ENCODE data around the gene UBALD1.
"Not testable (repeated sequence)": the region's sequence is repeated elsewhere in the genome, so short reads cannot be mapped to it uniquely, and the experiment has no call there.

Gene UBALD1

GRCh38 chr16:4586291-4586690 is 28.4 kb downstream of the UBALD1 start:
- H3K27ac ChIP-seq (ENCODE audit: low read depth, low read length) = no peak overlapping the region
- no peak overlapping the region for H3K4me3 ChIP-seq (ENCODE audit: low read depth in 1 of 2, low read length in 2 of 2)
- H3K36me3 ChIP-seq (ENCODE audit: insufficient read depth, low read length) = no peaks in the 10 kb centered on the region
- peaks cover 0 to 5% of the 10 kb centered on the region in 2 donors for H3K27me3 ChIP-seq (ENCODE audit: control insufficient read depth in 1 of 2, insufficient read depth in 2 of 2, low read length in 2 of 2)
- no peak overlapping the region for H3K9ac ChIP-seq (ENCODE audit: low read length)
- no peaks in the 10 kb centered on the region for H3K4me1 ChIP-seq (ENCODE audit: insufficient read depth, low read length)
- H3K9me3 ChIP-seq (ENCODE audit: low read length) = peaks cover 4% of the 10 kb centered on the region

GRCh38 chr16:4583906-4584305 is 30.8 kb downstream of the UBALD1 start:
- Histone ChIP-seq H3K36me3 (ENCODE audit: insufficient read depth, low read length) (no peaks in the 10 kb centered on the region), H3K9me3 (ENCODE audit: low read length) (peaks cover 4% of the 10 kb centered on the region), H3K4me1 (ENCODE audit: insufficient read depth, low read length) (no peaks in the 10 kb centered on the region), H3K4me3 (ENCODE audit: low read depth in 1 of 2, low read length in 2 of 2) (no peak overlapping the region), H3K9ac (ENCODE audit: low read length) (no peak overlapping the region), H3K27ac (ENCODE audit: low read depth, low read length) (no peak overlapping the region), H3K27me3 (ENCODE audit: control insufficient read depth in 1 of 2, insufficient read depth in 2 of 2, low read length in 2 of 2) (peaks cover 0 to 5% of the 10 kb centered on the region in 2 donors)

GRCh38 chr16:4580250-4580649 is 34.4 kb downstream of the UBALD1 start:
- H3K9ac ChIP-seq (ENCODE audit: low read length) = no peak overlapping the region
- H3K9me3 ChIP-seq (ENCODE audit: low read length) = no peaks in the 10 kb centered on the region
- no peak overlapping the region for H3K27ac ChIP-seq (ENCODE audit: low read depth, low read length)
- no peaks in the 10 kb centered on the region for H3K4me1 ChIP-seq (ENCODE audit: insufficient read depth, low read length)
- H3K4me3 ChIP-seq (ENCODE audit: low read depth in 1 of 2, low read length in 2 of 2) = no peak overlapping the region
- H3K36me3 ChIP-seq (ENCODE audit: insufficient read depth, low read length) = no peaks in the 10 kb centered on the region
- H3K27me3 ChIP-seq (ENCODE audit: control insufficient read depth in 1 of 2, insufficient read depth in 2 of 2, low read length in 2 of 2) = no peaks in the 10 kb centered on the region

GRCh38 chr16:4578961-4579530 is 35.6 kb downstream of the UBALD1 start:
- Histone ChIP-seq H3K27me3 (ENCODE audit: control insufficient read depth in 1 of 2, insufficient read depth in 2 of 2, low read length in 2 of 2) (no peaks in the 10 kb centered on the region), H3K4me1 (ENCODE audit: insufficient read depth, low read length) (no peaks in the 10 kb centered on the region), H3K27ac (ENCODE audit: low read depth, low read length) (no peak overlapping the region), H3K9ac (ENCODE audit: low read length) (no peak overlapping the region), H3K4me3 (ENCODE audit: low read depth in 1 of 2, low read length in 2 of 2) (no peak overlapping the region), H3K9me3 (ENCODE audit: low read length) (no peaks in the 10 kb centered on the region), H3K36me3 (ENCODE audit: insufficient read depth, low read length) (no peaks in the 10 kb centered on the region)

- no peaks in the 10 kb centered on the region for H3K9me3 ChIP-seq (ENCODE audit: low read length)
- H3K4me3 ChIP-seq (ENCODE audit: low read depth in 1 of 2, low read length in 2 of 2) = no peak overlapping the region
- no peaks in the 10 kb centered on the region for H3K4me1 ChIP-seq (ENCODE audit: insufficient read depth, low read length)
- no peaks in the 10 kb centered on the region for H3K27me3 ChIP-seq (ENCODE audit: control insufficient read depth in 1 of 2, insufficient read depth in 2 of 2, low read length in 2 of 2)
- H3K27ac ChIP-seq (ENCODE audit: low read depth, low read length) = no peak overlapping the region
- no peaks in the 10 kb centered on the region for H3K36me3 ChIP-seq (ENCODE audit: insufficient read depth, low read length)
- no peak overlapping the region for H3K9ac ChIP-seq (ENCODE audit: low read length)
Measured at GRCh38 chr16:4576008-4576407, 38.7 kb downstream of the UBALD1 start.

- Histone ChIP-seq H3K9ac (ENCODE audit: low read length) (no peak overlapping the region), H3K4me3 (ENCODE audit: low read depth in 1 of 2, low read length in 2 of 2) (no peak overlapping the region), H3K27ac (ENCODE audit: low read depth, low read length) (no peak overlapping the region), H3K9me3 (ENCODE audit: low read length) (no peaks in the 10 kb centered on the region), H3K27me3 (ENCODE audit: control insufficient read depth in 1 of 2, insufficient read depth in 2 of 2, low read length in 2 of 2) (no peaks in the 10 kb centered on the region), H3K36me3 (ENCODE audit: insufficient read depth, low read length) (no peaks in the 10 kb centered on the region), H3K4me1 (ENCODE audit: insufficient read depth, low read length) (no peaks in the 10 kb centered on the region)
Measured at GRCh38 chr16:4574919-4575705, 39.6 kb downstream of the UBALD1 start.

GRCh38 chr16:4573926-4574325 is 40.8 kb downstream of the UBALD1 start:
- H3K27ac ChIP-seq (ENCODE audit: low read depth, low read length); H3K36me3 ChIP-seq (ENCODE audit: insufficient read depth, low read length); H3K4me1 ChIP-seq (ENCODE audit: insufficient read depth, low read length); H3K9ac ChIP-seq (ENCODE audit: low read length); H3K4me3 ChIP-seq (ENCODE audit: low read depth in 1 of 2, low read length in 2 of 2); H3K9me3 ChIP-seq (ENCODE audit: low read length); H3K27me3 ChIP-seq (ENCODE audit: control insufficient read depth in 1 of 2, insufficient read depth in 2 of 2, low read length in 2 of 2): not testable (repeated sequence)

- no peak overlapping the region for H3K27ac ChIP-seq (ENCODE audit: low read depth, low read length)
Measured at GRCh38 chr16:4572715-4573114, 42.0 kb downstream of the UBALD1 start.

GRCh38 chr16:4570688-4571321 is 43.9 kb downstream of the UBALD1 start:
- Histone ChIP-seq H3K4me3 (ENCODE audit: low read depth in 1 of 2, low read length in 2 of 2) (no peak overlapping the region), H3K4me1 (ENCODE audit: insufficient read depth, low read length) (no peaks in the 10 kb centered on the region), H3K27me3 (ENCODE audit: control insufficient read depth in 1 of 2, insufficient read depth in 2 of 2, low read length in 2 of 2) (no peaks in the 10 kb centered on the region), H3K9me3 (ENCODE audit: low read length) (no peaks in the 10 kb centered on the region), H3K27ac (ENCODE audit: low read depth, low read length) (no peak overlapping the region), H3K36me3 (ENCODE audit: insufficient read depth, low read length) (no peaks in the 10 kb centered on the region), H3K9ac (ENCODE audit: low read length) (no peak overlapping the region)

More at GRCh38 chr16:4572715-4573114, 42.0 kb downstream of the UBALD1 start:
- H3K36me3 ChIP-seq (ENCODE audit: insufficient read depth, low read length) = no peaks in the 10 kb centered on the region
- no peak overlapping the region for H3K4me3 ChIP-seq (ENCODE audit: low read depth in 1 of 2, low read length in 2 of 2)
- no peaks in the 10 kb centered on the region for H3K9me3 ChIP-seq (ENCODE audit: low read length)
- H3K4me1 ChIP-seq (ENCODE audit: insufficient read depth, low read length) = no peaks in the 10 kb centered on the region
- no peak overlapping the region for H3K9ac ChIP-seq (ENCODE audit: low read length)
- H3K27me3 ChIP-seq (ENCODE audit: control insufficient read depth in 1 of 2, insufficient read depth in 2 of 2, low read length in 2 of 2) = no peaks in the 10 kb centered on the region

GRCh38 chr16:4570086-4570485 is 44.6 kb downstream of the UBALD1 start:
- Histone ChIP-seq H3K9me3 (ENCODE audit: low read length) (no peaks in the 10 kb centered on the region), H3K27ac (ENCODE audit: low read depth, low read length) (no peak overlapping the region), H3K9ac (ENCODE audit: low read length) (no peak overlapping the region), H3K4me1 (ENCODE audit: insufficient read depth, low read length) (no peaks in the 10 kb centered on the region), H3K36me3 (ENCODE audit: insufficient read depth, low read length) (no peaks in the 10 kb centered on the region), H3K4me3 (ENCODE audit: low read depth in 1 of 2, low read length in 2 of 2) (no peak overlapping the region), H3K27me3 (ENCODE audit: control insufficient read depth in 1 of 2, insufficient read depth in 2 of 2, low read length in 2 of 2) (no peaks in the 10 kb centered on the region)

- Histone ChIP-seq H3K9ac (ENCODE audit: low read length) (no peak overlapping the region), H3K36me3 (ENCODE audit: insufficient read depth, low read length) (no peaks in the 10 kb centered on the region), H3K9me3 (ENCODE audit: low read length) (no peaks in the 10 kb centered on the region), H3K4me3 (ENCODE audit: low read depth in 1 of 2, low read length in 2 of 2) (no peak overlapping the region), H3K4me1 (ENCODE audit: insufficient read depth, low read length) (no peaks in the 10 kb centered on the region), H3K27me3 (ENCODE audit: control insufficient read depth in 1 of 2, insufficient read depth in 2 of 2, low read length in 2 of 2) (no peaks in the 10 kb centered on the region), H3K27ac (ENCODE audit: low read depth, low read length) (no peak overlapping the region)
Measured at GRCh38 chr16:4566144-4566543, 48.5 kb downstream of the UBALD1 start.
